D721Med (cell line): ENCODE measurements around the gene NAP1L4.

Experiments used
- DNase-seq: peaks from one replicate; pipeline ENCODE4 v3.0.0; 2011; ENCODE audit warnings: low spot score; ENCODE audit not compliant: insufficient read length
- FAIRE-seq: peaks from 2 replicates; lab custom pipeline; 2011; peaks lifted over from hg19 to GRCh38; lab: Jason Lieb, UNC
- TF ChIP-seq, protein P1 (sequence below): IDR thresholded peaks from 2 replicates; pipeline ENCODE4 v1.5.1; 2012; ENCODE audit warnings: mild to moderate bottlenecking, control low read depth; ENCODE audit not compliant: insufficient read depth; ENCODE audit errors: missing control alignments

NAP1L4 gene

GRCh38 chr11:3010521-3011275, 18.6 kb upstream of the NAP1L4 start:
- DNase-seq (no peak), FAIRE-seq (no peak)
- TF ChIP-seq, protein P1, sequence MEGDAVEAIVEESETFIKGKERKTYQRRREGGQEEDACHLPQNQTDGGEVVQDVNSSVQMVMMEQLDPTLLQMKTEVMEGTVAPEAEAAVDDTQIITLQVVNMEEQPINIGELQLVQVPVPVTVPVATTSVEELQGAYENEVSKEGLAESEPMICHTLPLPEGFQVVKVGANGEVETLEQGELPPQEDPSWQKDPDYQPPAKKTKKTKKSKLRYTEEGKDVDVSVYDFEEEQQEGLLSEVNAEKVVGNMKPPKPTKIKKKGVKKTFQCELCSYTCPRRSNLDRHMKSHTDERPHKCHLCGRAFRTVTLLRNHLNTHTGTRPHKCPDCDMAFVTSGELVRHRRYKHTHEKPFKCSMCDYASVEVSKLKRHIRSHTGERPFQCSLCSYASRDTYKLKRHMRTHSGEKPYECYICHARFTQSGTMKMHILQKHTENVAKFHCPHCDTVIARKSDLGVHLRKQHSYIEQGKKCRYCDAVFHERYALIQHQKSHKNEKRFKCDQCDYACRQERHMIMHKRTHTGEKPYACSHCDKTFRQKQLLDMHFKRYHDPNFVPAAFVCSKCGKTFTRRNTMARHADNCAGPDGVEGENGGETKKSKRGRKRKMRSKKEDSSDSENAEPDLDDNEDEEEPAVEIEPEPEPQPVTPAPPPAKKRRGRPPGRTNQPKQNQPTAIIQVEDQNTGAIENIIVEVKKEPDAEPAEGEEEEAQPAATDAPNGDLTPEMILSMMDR: no peak

DNA sequence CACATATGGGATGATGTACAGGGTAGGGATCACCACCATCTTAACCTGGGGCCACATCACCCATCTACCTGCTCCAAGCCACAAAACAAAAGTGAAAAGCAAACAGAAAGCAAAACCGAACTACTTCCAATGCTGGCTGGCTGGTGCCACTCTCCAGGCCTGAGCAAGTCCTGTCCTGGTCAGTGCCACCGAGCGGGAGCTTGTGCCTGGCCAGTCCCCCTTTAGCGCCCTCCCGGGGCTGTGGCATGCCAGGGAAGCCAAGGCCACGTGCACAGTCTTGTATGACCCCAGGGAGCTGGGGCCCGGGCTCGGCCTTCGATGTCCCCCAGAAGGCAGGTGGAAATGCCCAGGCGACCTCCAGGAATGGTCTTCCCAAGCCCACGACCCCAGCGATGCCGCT, 17.9 kb upstream of the NAP1L4 start:
- no peak for DNase-seq
- FAIRE-seq: no peak
- TF ChIP-seq, protein P1: no peak

DNA sequence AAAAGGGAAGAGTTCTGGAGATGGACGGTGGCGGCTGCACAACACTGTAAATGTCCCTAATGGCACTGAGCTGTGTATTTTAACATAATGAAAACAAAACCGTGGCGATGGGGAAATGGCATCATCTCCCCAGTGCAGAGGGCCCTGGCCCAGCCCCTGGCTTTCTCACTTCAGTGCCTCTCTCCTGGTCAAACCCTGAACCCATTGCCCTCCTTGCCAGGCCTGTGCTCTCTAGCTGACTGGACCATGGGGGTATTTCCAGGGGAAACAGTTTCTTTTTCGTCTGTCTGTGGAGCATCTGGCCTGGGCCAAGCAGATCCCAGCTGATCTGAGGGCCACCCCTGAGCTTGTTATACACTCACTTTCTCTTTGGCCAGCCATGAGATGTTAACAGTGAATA, 17.4 kb upstream of the NAP1L4 start:
- no peak for DNase-seq
- FAIRE-seq: no peak
- TF ChIP-seq, protein P1: no peak

GRCh38 chr11:3008746-3009336, 16.7 kb upstream of the NAP1L4 start:
- DNase-seq: no peak
- TF ChIP-seq, protein P1: no peak
- FAIRE-seq: no peak

DNA sequence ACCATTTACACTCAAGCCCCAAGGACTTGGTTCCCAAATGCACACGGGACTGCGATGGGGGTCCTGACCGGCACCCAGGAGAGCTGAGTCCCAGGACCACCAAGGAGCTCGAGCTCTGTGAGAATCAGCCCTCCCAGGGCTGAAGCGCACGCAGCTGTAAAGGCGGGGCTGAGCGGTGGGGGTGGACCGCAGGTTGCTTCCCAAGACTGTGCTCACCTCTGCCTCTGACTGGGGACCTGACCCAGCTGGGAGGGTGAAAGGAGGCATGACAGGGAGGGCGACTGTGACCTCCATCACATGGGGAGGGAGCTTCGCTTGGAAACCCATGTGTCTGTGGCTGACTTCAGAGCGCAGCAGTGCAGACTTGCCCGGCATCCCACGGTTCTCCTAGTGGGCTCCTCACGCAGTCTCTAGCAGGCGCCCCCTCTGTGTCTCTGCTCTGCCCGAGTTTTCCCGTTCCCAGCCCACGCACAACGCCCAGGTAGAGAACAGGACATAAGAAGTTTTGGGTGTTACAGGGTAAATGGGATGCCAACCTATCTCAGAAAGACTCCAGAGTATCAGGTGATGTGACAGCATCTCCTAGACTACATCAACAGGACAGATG, 15.4 kb upstream of the NAP1L4 start:
- DNase-seq (no peak), FAIRE-seq (no peak)
- TF ChIP-seq, protein P1: no peak

DNA sequence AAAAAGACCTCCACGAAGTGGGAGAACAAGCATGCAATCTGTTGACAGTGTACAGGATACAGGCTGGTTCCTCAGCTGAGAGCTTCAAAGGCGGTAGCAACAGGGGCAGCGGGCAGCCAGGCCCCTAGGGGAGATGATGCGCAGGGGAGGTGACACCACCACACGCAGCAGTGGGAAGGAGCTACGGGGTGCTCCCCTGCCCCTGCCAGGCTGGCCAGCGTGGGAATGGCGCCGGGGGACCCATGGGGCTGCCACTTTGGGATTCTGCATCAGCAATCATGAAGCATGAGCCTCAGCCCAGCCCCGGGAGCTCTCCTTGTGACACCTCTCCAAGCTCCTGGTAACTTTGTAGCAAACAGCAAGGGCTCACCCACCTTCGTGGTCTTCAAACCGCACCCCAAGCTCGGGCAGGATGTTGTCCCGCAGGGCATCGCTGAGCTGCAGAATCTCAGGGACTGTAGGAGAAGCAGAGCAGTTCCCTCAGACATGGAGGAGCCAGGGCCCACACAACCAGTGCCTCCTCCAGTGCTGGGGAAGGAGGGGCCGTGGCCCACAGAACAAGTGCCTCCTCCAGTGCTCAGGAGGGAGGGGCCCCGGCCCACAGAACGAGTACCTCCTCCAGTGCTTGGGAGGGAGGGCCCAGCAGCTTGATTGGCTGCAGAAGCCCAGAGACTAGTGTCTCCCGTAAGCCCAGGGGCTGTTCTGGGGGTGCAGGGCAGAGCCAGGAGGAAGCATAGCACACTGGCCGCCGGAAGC, 14.6 kb upstream of the NAP1L4 start:
- no peak for FAIRE-seq
- TF ChIP-seq, protein P1: no peak
- no peak for DNase-seq
